HuH-7 (cell line): Measurements from ENCODE around the gene MORC1.
"Not testable (repeated sequence)": the region's sequence is repeated elsewhere in the genome, so short reads cannot be mapped to it uniquely, and the experiment has no call there.

Experiments used
- DNase-seq: peaks from one replicate; pipeline ENCODE4 v3.0.0; 2011; ENCODE audit warnings: low spot score

The MORC1 gene, protein sequence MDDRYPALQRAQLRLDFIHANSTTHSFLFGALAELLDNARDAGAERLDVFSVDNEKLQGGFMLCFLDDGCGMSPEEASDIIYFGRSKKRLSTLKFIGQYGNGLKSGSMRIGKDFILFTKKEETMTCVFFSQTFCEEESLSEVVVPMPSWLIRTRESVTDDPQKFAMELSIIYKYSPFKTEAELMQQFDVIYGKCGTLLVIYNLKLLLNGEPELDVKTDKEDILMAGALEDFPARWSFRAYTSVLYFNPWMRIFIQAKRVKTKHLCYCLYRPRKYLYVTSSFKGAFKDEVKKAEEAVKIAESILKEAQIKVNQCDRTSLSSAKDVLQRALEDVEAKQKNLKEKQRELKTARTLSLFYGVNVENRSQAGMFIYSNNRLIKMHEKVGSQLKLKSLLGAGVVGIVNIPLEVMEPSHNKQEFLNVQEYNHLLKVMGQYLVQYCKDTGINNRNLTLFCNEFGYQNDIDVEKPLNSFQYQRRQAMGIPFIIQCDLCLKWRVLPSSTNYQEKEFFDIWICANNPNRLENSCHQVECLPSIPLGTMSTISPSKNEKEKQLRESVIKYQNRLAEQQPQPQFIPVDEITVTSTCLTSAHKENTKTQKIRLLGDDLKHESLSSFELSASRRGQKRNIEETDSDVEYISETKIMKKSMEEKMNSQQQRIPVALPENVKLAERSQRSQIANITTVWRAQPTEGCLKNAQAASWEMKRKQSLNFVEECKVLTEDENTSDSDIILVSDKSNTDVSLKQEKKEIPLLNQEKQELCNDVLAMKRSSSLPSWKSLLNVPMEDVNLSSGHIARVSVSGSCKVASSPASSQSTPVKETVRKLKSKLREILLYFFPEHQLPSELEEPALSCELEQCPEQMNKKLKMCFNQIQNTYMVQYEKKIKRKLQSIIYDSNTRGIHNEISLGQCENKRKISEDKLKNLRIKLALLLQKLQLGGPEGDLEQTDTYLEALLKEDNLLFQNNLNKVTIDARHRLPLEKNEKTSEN

GRCh38 chr3:109117939-109118338 is at the start of gene MORC1:
Gene MORC1 (minus strand): TSS chr3:109118134. CDS start chr3:109118059, 75 bp downstream.
- no peak for DNase-seq

DNA sequence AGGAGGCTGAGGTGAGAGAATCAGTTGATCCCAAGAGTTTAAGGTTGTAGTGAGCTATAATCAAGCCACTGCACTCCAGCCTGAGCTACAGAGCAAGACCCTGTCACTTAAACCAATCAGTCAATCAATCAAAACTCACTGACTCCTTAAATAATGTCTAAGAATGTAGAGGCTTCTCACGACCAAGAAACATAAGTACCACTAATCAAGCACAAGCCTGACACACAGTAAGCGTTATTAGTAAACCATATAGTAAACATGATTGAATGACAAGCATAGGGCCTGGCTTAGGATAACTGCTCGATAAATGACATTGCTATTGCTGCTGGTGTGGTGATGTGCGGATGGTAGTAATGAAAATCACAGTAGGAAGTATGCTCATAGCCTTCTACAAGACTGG is 48.0 kb upstream of the MORC1 start:
- no peak for DNase-seq

- no peak for DNase-seq
These were observed 43.7 kb upstream of the MORC1 start for GRCh38 chr3:109161487-109162123.

DNA sequence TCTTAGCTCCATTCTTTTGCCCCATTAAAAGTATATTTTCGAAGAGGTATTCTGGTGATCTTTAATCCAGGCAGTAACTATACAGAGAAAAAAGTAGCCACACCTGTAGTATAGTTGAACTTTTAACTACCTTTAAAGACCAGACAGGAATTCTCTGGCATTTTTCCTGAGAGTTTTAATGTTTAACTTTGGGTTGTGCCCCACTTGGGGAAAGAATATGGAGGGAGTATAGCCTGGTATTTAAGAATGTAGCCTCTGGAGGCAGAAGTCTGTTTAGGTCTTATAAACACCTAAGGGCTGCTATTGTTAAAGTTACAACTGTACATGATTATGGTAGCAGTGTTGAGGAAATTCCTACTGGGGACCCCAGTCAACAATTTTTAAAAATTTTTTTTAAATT is 37.9 kb upstream of the MORC1 start:
- DNase-seq, result no peak

DNA sequence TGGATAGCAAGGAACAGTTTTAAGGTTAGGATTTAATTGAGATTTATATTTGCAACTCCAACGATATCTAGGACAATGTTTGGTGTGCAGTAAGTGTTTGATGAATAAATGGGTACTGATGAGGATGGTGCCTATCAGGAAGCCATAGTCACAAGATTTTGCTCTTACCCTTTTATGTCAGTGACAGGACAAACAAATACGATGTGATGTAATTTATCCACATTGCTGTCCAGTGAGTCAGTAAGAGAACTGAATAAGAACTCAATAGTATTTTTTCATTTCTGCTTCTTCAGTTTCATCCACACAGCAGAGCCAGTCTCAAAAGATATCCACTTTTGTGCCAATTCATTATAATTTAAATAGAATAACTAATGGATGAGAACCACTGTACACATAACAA is 37.0 kb upstream of the MORC1 start:
- no peak for DNase-seq

GRCh38 chr3:109152320-109152719 is 34.4 kb upstream of the MORC1 start:
- no peak for DNase-seq

DNA sequence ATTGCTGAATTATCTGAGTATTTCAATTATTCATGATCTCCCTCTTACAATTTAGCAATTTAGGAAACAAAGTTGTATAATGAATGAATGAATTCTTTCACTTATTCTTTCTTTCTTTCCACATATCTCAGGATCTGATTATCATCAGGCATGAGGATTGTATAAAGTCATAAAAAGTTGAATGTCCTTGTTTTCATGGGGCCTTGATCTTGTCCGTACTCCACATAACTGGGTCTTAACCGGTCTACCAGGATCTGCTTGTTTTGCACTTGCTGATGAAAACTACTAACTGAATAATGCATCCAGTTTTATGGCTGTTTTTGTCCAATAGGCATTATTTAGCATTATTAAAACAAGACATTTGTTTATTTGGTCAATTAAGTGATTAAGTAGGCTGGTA is 31.1 kb upstream of the MORC1 start:
- DNase-seq, result no peak

DNA sequence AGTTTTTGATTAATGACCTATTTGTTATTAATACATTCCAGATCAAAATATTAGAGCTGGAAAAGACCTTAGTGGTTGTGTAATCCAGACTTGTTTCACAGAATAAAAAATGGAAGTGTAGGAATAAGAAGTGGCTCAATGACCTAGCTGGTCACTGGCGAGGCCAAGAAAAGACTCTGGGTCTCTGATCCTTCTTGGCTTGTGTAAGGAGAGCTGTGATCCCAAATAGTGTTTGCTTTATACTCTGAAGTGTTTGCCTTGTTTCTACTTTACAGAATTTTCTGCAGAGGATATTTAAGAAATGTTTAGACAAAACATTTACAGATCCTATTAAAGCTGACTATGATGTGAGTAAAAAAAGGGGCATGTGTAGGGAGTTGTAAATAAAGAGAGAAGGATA is 25.7 kb upstream of the MORC1 start:
- no peak for DNase-seq

- DNase-seq, result no peak
These were observed 22.4 kb upstream of the MORC1 start for GRCh38 chr3:109140318-109140717.

DNA sequence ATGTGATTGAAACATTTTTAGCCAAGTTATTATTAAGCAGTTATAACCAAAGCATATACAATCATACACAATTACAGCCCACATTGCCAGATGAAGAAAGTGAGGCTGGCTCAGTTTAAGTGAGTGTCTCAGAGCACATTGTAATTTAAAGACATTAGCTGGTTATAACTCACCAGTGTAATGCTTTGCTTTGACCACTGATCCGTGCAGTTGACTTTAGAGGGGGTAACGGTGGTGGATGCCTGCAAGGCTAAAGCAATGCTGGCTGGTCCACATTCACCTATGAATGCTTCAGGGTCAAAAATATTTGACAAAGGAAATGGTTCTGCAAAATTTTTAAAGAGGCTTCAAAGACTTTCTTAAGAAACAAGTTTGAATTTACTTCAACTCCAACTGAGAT is 19.8 kb upstream of the MORC1 start:
- no peak for DNase-seq

DNA sequence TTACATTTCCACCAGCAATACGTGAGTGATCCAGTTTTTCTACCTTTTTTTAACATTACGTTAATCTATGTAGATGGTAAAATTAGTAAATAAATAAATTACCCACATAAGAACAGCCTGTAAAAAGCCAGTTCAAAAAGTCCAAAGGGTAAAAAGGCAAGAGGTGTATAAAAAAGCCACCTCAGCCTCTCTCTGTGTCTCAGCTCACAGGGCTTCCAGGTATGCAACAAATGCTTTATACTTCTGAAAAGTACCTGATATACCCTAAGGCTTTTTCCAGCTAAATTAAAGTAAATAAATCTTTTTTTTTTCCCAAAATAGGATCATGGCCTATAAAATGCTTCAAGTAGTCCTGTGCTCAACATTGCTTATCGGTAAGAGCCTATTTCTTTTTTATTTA is 18.6 kb upstream of the MORC1 start, which contains the start of gene C3orf85:
Gene C3orf85, plus strand, starts transcription at position 197 of the 400 bp plus-strand sequence. Its CDS starts 129 bp downstream, at position 326.
- no peak for DNase-seq

DNA sequence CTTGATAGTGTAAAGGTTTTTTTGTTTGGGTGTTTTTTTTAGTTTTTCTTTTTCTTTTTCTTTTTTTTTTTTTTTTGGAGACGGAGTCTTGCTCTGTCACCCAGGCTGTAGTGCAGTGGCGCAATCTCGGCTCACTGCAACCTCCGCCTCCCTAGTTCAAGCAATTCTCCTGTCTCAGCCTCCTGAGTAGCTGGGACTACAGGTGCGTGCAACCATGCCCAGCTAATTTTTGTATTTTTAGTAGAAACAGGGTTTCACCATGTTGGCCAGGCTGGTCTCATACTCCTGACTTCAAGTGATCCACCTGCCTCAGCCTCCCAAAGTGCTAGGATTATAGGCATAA is 15.5 kb upstream of the MORC1 start:
- not testable (repeated sequence) for DNase-seq

- DNase-seq, result no peak
These were observed 15.0 kb upstream of the MORC1 start for GRCh38 chr3:109132801-109133473.

- DNase-seq, result no peak
These were observed 13.3 kb upstream of the MORC1 start for GRCh38 chr3:109131276-109131675.

- no peak for DNase-seq
These were observed 9.6 kb upstream of the MORC1 start for GRCh38 chr3:109127553-109127952.

DNA sequence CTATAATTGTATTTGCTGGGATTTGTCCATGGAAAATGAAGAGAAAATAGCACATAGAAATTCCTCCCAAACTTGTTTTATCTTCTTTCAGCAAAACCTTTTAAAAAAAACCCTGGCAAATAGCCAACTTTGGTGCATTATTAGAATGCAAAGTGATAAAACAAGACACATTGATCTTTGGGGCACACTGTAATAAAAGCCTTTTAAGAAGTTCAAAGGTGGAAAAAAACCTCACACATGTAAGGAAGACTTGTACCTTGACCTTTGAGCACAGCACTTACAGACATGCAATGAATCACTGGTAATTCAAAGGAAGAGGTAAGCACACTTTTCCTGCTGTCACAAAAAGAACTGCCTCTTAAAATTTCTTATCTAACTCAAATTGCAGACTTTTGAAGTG is 8.0 kb upstream of the MORC1 start:
- no peak for DNase-seq

- DNase-seq, result no peak
These were observed 4.8 kb upstream of the MORC1 start for GRCh38 chr3:109122690-109123089.

- DNase-seq, result no peak
These were observed 650 bp upstream of the MORC1 start for GRCh38 chr3:109118584-109118983.

GRCh38 chr3:109116031-109116430 is 1.9 kb downstream of the MORC1 start:
- DNase-seq, result no peak

DNA sequence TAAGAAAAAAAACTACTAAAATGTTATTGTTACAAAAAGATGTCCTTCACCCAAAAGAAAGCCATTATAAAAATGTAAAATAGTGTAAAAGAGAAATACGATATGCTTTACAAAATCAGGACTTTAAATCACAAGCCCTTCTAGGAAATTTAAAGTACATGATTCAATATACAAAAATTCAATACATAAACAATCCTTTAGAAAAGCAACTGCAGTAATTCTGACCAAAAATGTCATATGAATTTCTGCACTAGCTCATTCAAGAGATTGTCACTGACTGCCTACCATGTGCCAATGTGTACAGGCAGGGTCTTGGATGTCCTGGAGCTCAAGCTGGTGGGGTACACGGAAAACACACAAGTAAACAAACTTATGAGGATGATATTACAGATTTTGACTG is 2.5 kb downstream of the MORC1 start:
- no peak for DNase-seq

- no peak for DNase-seq
These were observed 3.2 kb downstream of the MORC1 start for GRCh38 chr3:109114746-109115145.
